KMS-11 (cell line): ENCODE results near the gene SUSD6.
A peak's percentile ranks its signal among the peaks of the same experiment; 100 is the strongest.

Source experiments
- H2AFZ ChIP-seq: fragments of 200-600 bp; sonication (generic); 2 replicates; pipeline ENCODE4 v1.6.1; 2016; ENCODE audit warnings: antibody characterized with exemption, mixed run types, low read depth
- H3K27ac ChIP-seq: fragments of 200-600 bp; sonication (generic); 2 replicates; pipeline ENCODE4 v1.6.1; 2016; ENCODE audit warnings: mild to moderate bottlenecking, mixed run types
- H3K27me3 ChIP-seq: fragments of 200-600 bp; sonication (generic); 2 replicates; pipeline ENCODE4 v1.6.1; 2017; ENCODE audit warnings: mild to moderate bottlenecking, low read depth, mixed run types, moderate library complexity; ENCODE audit not compliant: insufficient read depth
- H3K36me3 ChIP-seq: fragments of 200-600 bp; sonication (generic); 2 replicates; pipeline ENCODE4 v1.6.1; 2017; ENCODE audit warnings: mild to moderate bottlenecking, mixed run types; ENCODE audit not compliant: insufficient read depth
- H3K4me1 ChIP-seq: fragments of 200-600 bp; sonication (generic); 2 replicates; pipeline ENCODE4 v1.6.1; 2016; ENCODE audit warnings: mild to moderate bottlenecking, low read depth, mixed run types; ENCODE audit not compliant: poor library complexity, severe bottlenecking
- H3K4me2 ChIP-seq: fragments of 200-600 bp; sonication (generic); 2 replicates; pipeline ENCODE4 v1.7.0; 2016; ENCODE audit warnings: mild to moderate bottlenecking, mixed run types
- H3K4me3 ChIP-seq: fragments of 200-600 bp; sonication (generic); IDR thresholded peaks from 2 replicates; pipeline ENCODE4 v1.6.1; 2017; ENCODE audit warnings: low read depth, low read length, mixed read lengths; ENCODE audit not compliant: insufficient read depth
- H3K79me2 ChIP-seq: fragments of 200-600 bp; sonication (generic); 2 replicates; pipeline ENCODE4 v1.6.1; 2016; ENCODE audit warnings: low read depth, mixed run types; ENCODE audit not compliant: insufficient read depth
- H3K9ac ChIP-seq: fragments of 200-600 bp; sonication (generic); 2 replicates; pipeline ENCODE4 v1.6.1; 2016; ENCODE audit warnings: mild to moderate bottlenecking, mixed run types
- H4K20me1 ChIP-seq: fragments of 200-600 bp; sonication (generic); 2 replicates; pipeline ENCODE4 v1.6.1; 2016; ENCODE audit warnings: mild to moderate bottlenecking, mixed run types; ENCODE audit not compliant: insufficient read depth
- TF ChIP-seq, protein P1 (sequence below): fragments of 200-600 bp; sonication (generic); conservative IDR thresholded peaks from 2 replicates; pipeline ENCODE4 v1.6.1; 2017; ENCODE audit warnings: low read depth, mild to moderate bottlenecking, antibody characterized with exemption, low read length, moderate library complexity, mixed read lengths

SUSD6 gene

DNA sequence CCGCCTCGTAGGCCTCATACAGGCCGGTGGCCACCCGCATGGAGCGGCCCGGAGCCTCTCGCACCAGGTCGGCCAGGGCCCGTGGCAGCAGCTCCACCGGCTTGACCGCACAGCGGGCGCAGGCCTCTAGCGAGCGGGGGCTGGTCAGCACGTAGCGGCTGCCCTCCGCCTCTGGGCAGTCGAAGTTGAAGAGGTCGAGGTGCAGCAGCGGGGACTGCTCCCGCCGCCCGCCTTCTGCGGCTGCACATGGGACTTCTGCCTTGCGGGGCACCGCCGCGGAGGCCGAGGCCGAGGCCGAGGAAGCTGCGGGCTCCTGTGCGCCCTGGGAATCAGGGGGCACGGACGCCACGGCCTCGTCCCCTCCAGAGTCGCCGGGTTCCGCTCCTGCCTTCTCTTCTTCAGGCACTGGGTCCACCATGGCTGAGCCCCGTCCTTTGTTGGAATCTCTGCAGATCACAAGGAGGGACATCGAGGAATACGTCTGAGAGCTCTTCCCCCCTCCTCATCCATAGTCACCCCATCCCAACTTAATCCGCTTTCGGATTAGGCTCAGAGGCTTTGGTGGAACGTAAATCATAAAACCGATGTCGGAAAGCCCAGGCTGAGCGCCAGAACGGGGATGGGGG lies 38.1 kb upstream of the SUSD6 start:
- no peaks in the 10 kb centered on the region for H3K36me3 ChIP-seq
- no peak overlapping the region for H3K27ac ChIP-seq
- H3K4me1 ChIP-seq = peaks cover 3% of the 10 kb centered on the region
- H3K27me3 ChIP-seq = no peaks in the 10 kb centered on the region
- H3K9ac ChIP-seq = no peak overlapping the region
- no peak overlapping the region for H3K4me2 ChIP-seq
- no peak overlapping the region for H2AFZ ChIP-seq
- no peaks in the 10 kb centered on the region for H3K79me2 ChIP-seq
- TF ChIP-seq, protein P1, sequence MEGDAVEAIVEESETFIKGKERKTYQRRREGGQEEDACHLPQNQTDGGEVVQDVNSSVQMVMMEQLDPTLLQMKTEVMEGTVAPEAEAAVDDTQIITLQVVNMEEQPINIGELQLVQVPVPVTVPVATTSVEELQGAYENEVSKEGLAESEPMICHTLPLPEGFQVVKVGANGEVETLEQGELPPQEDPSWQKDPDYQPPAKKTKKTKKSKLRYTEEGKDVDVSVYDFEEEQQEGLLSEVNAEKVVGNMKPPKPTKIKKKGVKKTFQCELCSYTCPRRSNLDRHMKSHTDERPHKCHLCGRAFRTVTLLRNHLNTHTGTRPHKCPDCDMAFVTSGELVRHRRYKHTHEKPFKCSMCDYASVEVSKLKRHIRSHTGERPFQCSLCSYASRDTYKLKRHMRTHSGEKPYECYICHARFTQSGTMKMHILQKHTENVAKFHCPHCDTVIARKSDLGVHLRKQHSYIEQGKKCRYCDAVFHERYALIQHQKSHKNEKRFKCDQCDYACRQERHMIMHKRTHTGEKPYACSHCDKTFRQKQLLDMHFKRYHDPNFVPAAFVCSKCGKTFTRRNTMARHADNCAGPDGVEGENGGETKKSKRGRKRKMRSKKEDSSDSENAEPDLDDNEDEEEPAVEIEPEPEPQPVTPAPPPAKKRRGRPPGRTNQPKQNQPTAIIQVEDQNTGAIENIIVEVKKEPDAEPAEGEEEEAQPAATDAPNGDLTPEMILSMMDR = no peak
- no peaks in the 10 kb centered on the region for H4K20me1 ChIP-seq
- no peak overlapping the region for H3K4me3 ChIP-seq

DNA sequence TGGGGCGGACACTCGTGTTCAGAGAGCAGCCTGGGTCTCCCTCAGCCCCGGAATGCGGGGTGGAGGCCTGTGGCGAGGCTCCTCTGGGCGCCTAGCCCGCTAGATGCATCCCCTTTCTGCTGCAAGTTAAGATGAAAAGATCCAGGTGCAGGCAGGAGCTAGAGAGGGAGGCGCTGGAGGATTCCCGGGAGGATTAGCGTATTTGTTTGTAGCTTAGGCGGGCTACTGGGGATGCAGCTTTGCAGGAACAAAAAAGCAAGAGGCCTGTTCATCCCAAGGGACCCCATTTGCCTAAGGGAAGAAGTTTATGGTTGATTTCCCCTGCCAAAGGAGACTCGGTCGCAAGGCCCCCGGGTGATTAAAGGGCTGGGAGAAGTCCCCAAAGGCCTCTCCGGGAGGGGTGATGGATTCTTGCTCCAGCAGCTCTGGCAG lies 37.5 kb upstream of the SUSD6 start:
- no peak overlapping the region for H3K9ac ChIP-seq
- H3K4me3 ChIP-seq = no peak overlapping the region
- no peak overlapping the region for H2AFZ ChIP-seq
- no peaks in the 10 kb centered on the region for H4K20me1 ChIP-seq
- TF ChIP-seq, protein P1 = no peak
- no peaks in the 10 kb centered on the region for H3K27me3 ChIP-seq
- H3K36me3 ChIP-seq = no peaks in the 10 kb centered on the region
- H3K4me2 ChIP-seq = no peak overlapping the region
- H3K4me1 ChIP-seq = peaks cover 3% of the 10 kb centered on the region
- H3K27ac ChIP-seq = no peak overlapping the region
- no peaks in the 10 kb centered on the region for H3K79me2 ChIP-seq

DNA sequence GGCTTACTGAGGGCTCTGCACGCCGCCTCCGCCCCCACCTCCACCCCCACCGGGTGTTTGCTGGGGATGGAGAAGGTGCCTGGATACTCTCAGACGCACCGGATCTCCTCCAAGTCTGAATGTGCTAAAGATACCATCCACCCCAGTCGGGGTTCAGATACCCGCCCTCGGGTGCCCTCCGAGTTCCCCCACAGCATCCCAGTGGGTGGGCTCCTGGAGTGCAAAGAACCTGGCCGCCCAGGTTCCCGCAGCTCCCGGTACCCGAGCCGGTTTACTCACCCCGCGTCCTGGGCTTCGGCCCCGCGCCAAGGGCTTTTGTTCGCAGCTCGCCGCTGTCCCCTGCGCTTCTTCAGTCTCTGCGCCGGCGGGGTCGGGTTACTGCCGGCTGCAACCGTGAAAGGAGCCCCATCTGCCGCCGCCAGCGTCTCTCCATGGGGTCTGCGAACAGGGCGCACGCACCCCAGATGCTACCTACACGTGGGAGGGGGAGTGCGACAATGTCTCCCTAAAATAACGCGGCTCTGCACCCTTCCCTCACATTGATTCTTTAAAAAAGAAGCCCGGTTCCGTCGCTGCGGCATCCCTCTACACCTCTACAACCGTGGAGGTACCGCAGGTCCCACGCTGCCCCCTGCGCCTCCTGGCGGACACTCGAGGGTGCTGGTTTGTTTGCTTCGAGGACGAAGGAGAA lies 37.0 kb upstream of the SUSD6 start, which contains the start of gene CCDC177:
CCDC177 (minus strand) TSS at position 609 of the 691 bp plus-strand sequence. CDS start 1,249 bp downstream, outside the sequence.
- no peaks in the 10 kb centered on the region for H3K36me3 ChIP-seq
- no peak within 1 kb of the TSS for H3K27ac ChIP-seq
- H3K4me2 ChIP-seq = peak within 1 kb of the TSS; percentile 48; the same call in 1 of the 2 replicates
- H4K20me1 ChIP-seq = no peaks in the 10 kb centered on the region
- H3K4me3 ChIP-seq = no peak within 1 kb of the TSS
- H3K79me2 ChIP-seq = no peaks in the 10 kb centered on the region
- H3K27me3 ChIP-seq = no peaks in the 10 kb centered on the region
- peaks cover 3% of the 10 kb centered on the region for H3K4me1 ChIP-seq
- H3K9ac ChIP-seq = no peak within 1 kb of the TSS
- peak within 1 kb of the TSS; percentile 52; the same call in 1 of the 2 replicates for H2AFZ ChIP-seq
- TF ChIP-seq, protein P1 = peak; percentile 57

DNA sequence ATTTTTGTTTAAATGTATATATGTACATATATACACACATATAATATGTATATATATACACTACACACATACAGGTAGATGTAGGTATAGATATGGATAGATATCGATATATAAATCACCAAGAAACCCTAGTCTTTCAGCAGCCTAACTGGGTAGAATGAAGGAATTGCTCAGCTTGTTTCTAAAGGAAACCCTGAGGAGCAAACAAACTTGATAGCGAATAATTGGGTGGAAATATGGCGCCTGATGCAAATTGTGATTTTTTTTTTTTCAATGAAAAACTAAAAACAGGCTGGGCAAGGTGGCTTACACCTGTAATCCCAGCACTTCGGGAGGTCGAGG lies 36.5 kb upstream of the SUSD6 start:
- Histone ChIP-seq H3K27me3 (no peaks in the 10 kb centered on the region), H4K20me1 (no peaks in the 10 kb centered on the region), H3K79me2 (no peaks in the 10 kb centered on the region), H3K27ac (no peak overlapping the region), H3K36me3 (no peaks in the 10 kb centered on the region), H3K9ac (no peak overlapping the region), H2AFZ (peak overlapping the region; percentile 52; the same call in 1 of the 2 replicates), H3K4me1 (peaks cover 3% of the 10 kb centered on the region), H3K4me3 (no peak overlapping the region), H3K4me2 (peak overlapping the region; percentile 19; the same call in 1 of the 2 replicates)
- TF ChIP-seq, protein P1 = no peak; the same call in 1 of the 2 replicates
